ENCODE measurements around the gene C4BPA. TPM values are rescaled to one million over a fixed set of nuclear protein-coding genes. Genes with fewer than 3 reads are reported as not detected.

Gene C4BPA
- total RNA-seq, 1 experiment from 2014 or later = 10.6 TPM

DNA sequence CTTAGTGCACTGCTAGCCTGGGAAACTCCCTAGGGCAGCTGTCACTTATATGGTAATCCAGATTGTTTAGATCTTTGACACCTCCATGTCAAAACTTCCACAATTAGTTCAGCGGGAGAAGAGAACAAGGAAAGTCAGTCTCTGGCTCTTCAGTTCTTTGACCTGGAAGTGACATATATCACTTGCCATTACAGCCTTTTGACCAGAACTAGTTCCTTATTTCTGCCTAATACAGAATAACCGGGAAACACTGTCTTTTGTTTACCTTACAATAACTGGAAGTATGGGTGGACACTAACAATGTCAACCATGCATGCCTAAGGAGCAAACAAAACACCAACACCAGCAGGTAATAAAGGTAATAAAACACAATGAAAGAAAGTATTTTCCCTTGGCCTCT lies 68.3 kb downstream of the C4BPA start:
- CTCF ChIA-PET = no interaction called here
- Mint-ChIP-seq H3K36me3 (ENCODE audit: insufficient read depth, unreplicated experiment) (no peaks in the 10 kb centered on the region), H3K9me3 (ENCODE audit: unreplicated experiment) (no peaks in the 10 kb centered on the region), H3K4me1 (ENCODE audit: low read depth, unreplicated experiment) (peaks cover 14% of the 10 kb centered on the region), H3K27ac (ENCODE audit: unreplicated experiment) (peak overlapping the region; percentile 5), H3K4me3 (ENCODE audit: unreplicated experiment) (no peak overlapping the region), H3K27me3 (ENCODE audit: insufficient read depth, unreplicated experiment) (no peaks in the 10 kb centered on the region)
- TF ChIP-seq, protein P1, sequence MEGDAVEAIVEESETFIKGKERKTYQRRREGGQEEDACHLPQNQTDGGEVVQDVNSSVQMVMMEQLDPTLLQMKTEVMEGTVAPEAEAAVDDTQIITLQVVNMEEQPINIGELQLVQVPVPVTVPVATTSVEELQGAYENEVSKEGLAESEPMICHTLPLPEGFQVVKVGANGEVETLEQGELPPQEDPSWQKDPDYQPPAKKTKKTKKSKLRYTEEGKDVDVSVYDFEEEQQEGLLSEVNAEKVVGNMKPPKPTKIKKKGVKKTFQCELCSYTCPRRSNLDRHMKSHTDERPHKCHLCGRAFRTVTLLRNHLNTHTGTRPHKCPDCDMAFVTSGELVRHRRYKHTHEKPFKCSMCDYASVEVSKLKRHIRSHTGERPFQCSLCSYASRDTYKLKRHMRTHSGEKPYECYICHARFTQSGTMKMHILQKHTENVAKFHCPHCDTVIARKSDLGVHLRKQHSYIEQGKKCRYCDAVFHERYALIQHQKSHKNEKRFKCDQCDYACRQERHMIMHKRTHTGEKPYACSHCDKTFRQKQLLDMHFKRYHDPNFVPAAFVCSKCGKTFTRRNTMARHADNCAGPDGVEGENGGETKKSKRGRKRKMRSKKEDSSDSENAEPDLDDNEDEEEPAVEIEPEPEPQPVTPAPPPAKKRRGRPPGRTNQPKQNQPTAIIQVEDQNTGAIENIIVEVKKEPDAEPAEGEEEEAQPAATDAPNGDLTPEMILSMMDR (IDR thresholded peaks at IDR 0.05; ENCODE audit: insufficient read depth in 1 of 2, low read depth in 1 of 2, low read length in 1 of 2, severe bottlenecking in 1 of 2, unreplicated experiment in 1 of 2) = no peak
- Histone ChIP-seq H3K4me1 (peaks cover 11% of the 10 kb centered on the region), H3K36me3 (ENCODE audit: control insufficient read depth, insufficient read depth, low read length) (no peaks in the 10 kb centered on the region), H3K9me3 (no peaks in the 10 kb centered on the region), H3K27me3 (replicated peaks; ENCODE audit: control insufficient read depth, insufficient read depth, low read length) (no peaks in the 10 kb centered on the region), H3K4me3 (ENCODE audit: low read depth, low read length) (no peak overlapping the region)
- intact Hi-C loops (cut with micrococcal nuclease; ENCODE audit: unreplicated experiment) = loop anchor here (2.0 kb wide), 1 partner anchor 84 kb away; the partner anchor contains the start of gene C4BPB
- POLR2A ChIA-PET = no interaction called here
- no TSS peak for BruUV-seq (replicated peaks)
- DNase-seq = no peak

DNA sequence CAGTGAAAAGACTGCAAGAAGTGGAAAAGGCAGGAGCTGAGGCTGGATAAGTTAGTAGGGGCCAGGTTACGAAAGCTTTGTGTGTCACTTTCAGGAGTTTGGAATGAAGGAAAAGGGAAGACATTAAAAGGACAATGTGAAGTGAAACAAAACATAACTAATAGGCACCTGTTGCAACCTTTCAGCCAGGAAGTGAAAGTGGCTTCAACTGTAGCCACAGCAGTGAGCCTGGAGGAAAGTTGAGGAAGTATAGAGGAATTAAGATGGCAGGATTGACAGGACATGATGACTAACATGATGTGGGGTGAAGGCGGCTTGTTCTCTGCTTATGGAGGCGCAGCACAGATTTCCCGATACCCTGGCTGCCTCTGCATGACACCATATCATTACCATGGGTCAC lies 68.9 kb downstream of the C4BPA start:
- Histone ChIP-seq H3K9me3 (no peaks in the 10 kb centered on the region), H3K4me1 (peaks cover 11% of the 10 kb centered on the region), H3K27me3 (replicated peaks; ENCODE audit: control insufficient read depth, insufficient read depth, low read length) (no peaks in the 10 kb centered on the region), H3K36me3 (ENCODE audit: control insufficient read depth, insufficient read depth, low read length) (no peaks in the 10 kb centered on the region), H3K4me3 (ENCODE audit: low read depth, low read length) (no peak overlapping the region)
- no TSS peak for BruUV-seq (replicated peaks)
- H3K4me3 Mint-ChIP-seq (ENCODE audit: unreplicated experiment) = no peak overlapping the region
- no peak for DNase-seq
- no peaks in the 10 kb centered on the region for H3K36me3 Mint-ChIP-seq (ENCODE audit: insufficient read depth, unreplicated experiment)
- TF ChIP-seq, protein P1 (IDR thresholded peaks at IDR 0.05; ENCODE audit: insufficient read depth in 1 of 2, low read depth in 1 of 2, low read length in 1 of 2, severe bottlenecking in 1 of 2, unreplicated experiment in 1 of 2) = no peak
- ChIA-PET CTCF (no interaction called here), POLR2A (no interaction called here)
- no peaks in the 10 kb centered on the region for H3K27me3 Mint-ChIP-seq (ENCODE audit: insufficient read depth, unreplicated experiment)
- H3K27ac Mint-ChIP-seq (ENCODE audit: unreplicated experiment) = peak overlapping the region; percentile 5
- intact Hi-C loops (cut with micrococcal nuclease; ENCODE audit: unreplicated experiment) = loop anchor here (2.0 kb wide), 1 partner anchor 84 kb away; the partner anchor contains the start of gene C4BPB
- H3K9me3 Mint-ChIP-seq (ENCODE audit: unreplicated experiment) = no peaks in the 10 kb centered on the region
- peaks cover 14% of the 10 kb centered on the region for H3K4me1 Mint-ChIP-seq (ENCODE audit: low read depth, unreplicated experiment)

DNA sequence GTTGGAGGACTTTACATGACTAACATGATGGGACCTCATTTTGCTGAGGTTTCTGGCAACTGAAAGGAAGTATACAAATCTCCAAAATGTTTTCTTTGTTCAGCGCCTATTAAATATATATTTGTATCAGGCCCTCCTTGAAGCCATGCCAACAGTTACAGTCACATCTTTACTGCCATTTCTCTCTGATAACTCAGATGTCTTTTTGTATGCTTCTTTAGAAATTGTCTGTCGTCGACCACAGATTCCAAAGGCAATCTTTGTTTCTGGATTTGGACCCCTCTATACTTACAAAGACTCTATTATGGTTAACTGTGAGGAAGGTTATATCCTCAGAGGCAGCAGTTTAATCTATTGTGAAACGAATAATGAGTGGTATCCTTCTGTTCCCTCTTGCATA lies 69.4 kb downstream of the C4BPA start:
- Histone ChIP-seq H3K9me3 (no peaks in the 10 kb centered on the region), H3K36me3 (ENCODE audit: control insufficient read depth, insufficient read depth, low read length) (no peaks in the 10 kb centered on the region), H3K4me3 (ENCODE audit: low read depth, low read length) (no peak overlapping the region), H3K27me3 (replicated peaks; ENCODE audit: control insufficient read depth, insufficient read depth, low read length) (no peaks in the 10 kb centered on the region), H3K4me1 (peaks cover 11% of the 10 kb centered on the region)
- no peak for DNase-seq
- Mint-ChIP-seq H3K27me3 (ENCODE audit: insufficient read depth, unreplicated experiment) (no peaks in the 10 kb centered on the region), H3K36me3 (ENCODE audit: insufficient read depth, unreplicated experiment) (no peaks in the 10 kb centered on the region), H3K4me1 (ENCODE audit: low read depth, unreplicated experiment) (peaks cover 14% of the 10 kb centered on the region), H3K27ac (ENCODE audit: unreplicated experiment) (no peak overlapping the region), H3K4me3 (ENCODE audit: unreplicated experiment) (no peak overlapping the region), H3K9me3 (ENCODE audit: unreplicated experiment) (no peaks in the 10 kb centered on the region)
- ChIA-PET POLR2A (no interaction called here), CTCF (no interaction called here)
- intact Hi-C loops (cut with micrococcal nuclease; ENCODE audit: unreplicated experiment) = loop anchor here (2.0 kb wide), 1 partner anchor 85 kb away; the partner anchor contains the start of gene C4BPB
- TF ChIP-seq, protein P1 (IDR thresholded peaks at IDR 0.05; ENCODE audit: insufficient read depth in 1 of 2, low read depth in 1 of 2, low read length in 1 of 2, severe bottlenecking in 1 of 2, unreplicated experiment in 1 of 2) = no peak
- no TSS peak for BruUV-seq (replicated peaks)
